AG04449 (cell line): ENCODE results near the gene MAP1S.

Experiments
- CTCF ChIA-PET: fragments of 350-600 bp; formaldehyde crosslinking; extraction: SDS; loops from one replicate; lab custom pipeline; 2021; ENCODE audit warnings: antibody characterized with exemption; lab: Yijun Ruan, JAX
- POLR2A ChIA-PET: fragments of 400-600, 350-600 bp; formaldehyde crosslinking; extraction: SDS; loops from one replicate; lab custom pipeline; 2020; ENCODE audit warnings: antibody characterized with exemption, inconsistent platforms; lab: Yijun Ruan, JAX
- DNase-seq: peaks from one replicate; pipeline ENCODE4 v3.0.0-alpha.2; 2010; ENCODE audit warnings: low read depth, low spot score
- H3K4me3 ChIP-seq: 2 replicates; pipeline ENCODE4 v1.5.1; 2011; ENCODE audit warnings: low read depth, mild to moderate bottlenecking, control low read depth, low read length
- TF ChIP-seq, protein P1 (sequence below): IDR thresholded peaks from one replicate; pipeline ENCODE4 v1.5.1; 2011; ENCODE audit warnings: mild to moderate bottlenecking, moderate library complexity, low read length, control low read depth, inconsistent platforms; ENCODE audit not compliant: insufficient read depth; ENCODE audit errors: missing control alignments

MAP1S gene

DNA sequence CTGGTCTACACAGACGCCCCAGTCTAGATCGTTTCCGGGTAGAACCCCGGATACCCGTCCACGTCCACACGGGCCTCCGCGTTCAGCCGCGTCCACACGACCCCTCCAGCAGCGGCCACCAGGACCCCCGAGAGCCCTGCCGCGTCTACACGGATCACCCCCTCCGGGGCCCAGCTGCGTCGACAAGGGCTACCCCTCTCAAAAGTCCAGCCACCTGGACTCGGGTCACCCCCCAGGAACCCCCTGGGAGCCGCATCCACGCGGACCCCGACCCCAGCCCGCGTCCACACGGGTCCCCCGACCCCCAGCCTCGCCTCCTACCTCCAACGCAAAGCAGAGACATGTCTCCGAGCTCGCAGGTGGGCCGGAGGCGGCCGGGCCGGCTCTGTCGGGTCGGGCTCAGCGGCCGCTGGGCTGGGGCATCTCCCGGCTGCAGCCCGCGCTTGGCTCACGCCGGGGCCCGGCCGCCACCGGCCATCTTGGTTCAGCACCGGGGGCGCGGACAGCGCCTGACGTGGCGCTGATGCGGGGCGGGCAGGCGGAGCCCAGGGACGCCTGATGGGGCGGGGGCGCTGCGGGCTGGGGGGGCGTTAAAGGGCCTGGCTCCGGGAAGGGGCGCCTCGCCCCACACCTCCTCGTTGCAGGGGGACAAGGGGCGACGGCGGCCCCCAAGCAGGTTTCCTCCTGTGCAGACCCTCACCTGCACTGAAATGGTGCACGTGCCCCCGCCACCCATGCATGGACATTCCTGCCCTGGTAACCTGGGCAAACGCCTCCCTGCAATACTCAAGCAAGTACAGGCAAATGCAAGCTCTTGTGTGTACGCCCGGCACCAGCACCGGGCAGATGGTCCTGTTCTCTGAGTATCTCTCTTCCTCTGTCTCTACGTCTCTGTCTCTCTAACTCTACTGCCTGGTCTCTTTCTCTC lies 31.2 kb upstream of the MAP1S start, which contains the start of gene UNC13A:
Gene UNC13A (minus strand): TSS at position 498 of the 928 bp plus-strand sequence. CDS start 155 bp downstream, at position 343.
- TF ChIP-seq, protein P1, sequence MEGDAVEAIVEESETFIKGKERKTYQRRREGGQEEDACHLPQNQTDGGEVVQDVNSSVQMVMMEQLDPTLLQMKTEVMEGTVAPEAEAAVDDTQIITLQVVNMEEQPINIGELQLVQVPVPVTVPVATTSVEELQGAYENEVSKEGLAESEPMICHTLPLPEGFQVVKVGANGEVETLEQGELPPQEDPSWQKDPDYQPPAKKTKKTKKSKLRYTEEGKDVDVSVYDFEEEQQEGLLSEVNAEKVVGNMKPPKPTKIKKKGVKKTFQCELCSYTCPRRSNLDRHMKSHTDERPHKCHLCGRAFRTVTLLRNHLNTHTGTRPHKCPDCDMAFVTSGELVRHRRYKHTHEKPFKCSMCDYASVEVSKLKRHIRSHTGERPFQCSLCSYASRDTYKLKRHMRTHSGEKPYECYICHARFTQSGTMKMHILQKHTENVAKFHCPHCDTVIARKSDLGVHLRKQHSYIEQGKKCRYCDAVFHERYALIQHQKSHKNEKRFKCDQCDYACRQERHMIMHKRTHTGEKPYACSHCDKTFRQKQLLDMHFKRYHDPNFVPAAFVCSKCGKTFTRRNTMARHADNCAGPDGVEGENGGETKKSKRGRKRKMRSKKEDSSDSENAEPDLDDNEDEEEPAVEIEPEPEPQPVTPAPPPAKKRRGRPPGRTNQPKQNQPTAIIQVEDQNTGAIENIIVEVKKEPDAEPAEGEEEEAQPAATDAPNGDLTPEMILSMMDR = no peak
- POLR2A ChIA-PET = no interaction called here
- no peak within 1 kb of the TSS for H3K4me3 ChIP-seq
- CTCF ChIA-PET = no interaction called here
- no peak for DNase-seq

DNA sequence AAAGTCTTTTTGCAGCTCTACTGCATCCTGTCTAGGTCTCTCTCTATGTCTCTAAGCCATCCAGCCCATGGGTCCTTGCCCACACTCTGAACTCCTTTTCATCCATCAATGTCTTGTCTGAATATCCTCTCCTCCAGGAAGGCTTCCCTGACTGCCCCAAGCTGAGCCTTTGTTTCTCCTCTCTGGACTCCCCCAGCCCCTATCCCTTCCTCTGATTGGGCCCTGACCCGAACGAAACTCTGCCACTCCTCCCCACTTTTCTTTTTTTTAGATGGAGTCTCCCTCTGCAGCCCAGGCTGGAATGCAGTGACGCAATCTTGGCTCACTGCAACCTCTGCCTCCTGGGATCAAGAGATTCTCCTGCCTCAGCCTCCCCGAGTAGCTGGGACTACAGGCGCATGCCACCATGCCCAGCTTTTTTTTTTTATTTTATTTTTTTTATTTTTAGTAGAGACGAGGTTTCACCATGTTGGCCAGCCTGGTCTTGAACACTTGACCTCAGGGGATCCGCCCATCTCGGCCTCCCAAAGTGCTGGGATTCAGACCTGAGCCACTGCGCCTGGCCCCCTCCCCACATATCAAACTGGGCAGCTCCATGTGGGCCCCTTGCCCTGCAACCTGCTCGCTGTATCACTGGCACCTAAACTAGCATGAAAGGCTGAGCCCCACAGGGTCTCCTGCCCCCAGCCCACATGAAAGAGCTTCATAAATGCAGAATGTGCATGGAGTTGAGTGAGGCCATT lies 30.3 kb upstream of the MAP1S start:
- no peak overlapping the region for H3K4me3 ChIP-seq
- no peak for DNase-seq
- CTCF ChIA-PET = interaction anchor here (1.0 kb wide), 1 partner anchor 53 kb away, joined by 3 read pairs; no protein-coding TSS in a partner anchor
- TF ChIP-seq, protein P1 = no peak
- POLR2A ChIA-PET = no interaction called here

DNA sequence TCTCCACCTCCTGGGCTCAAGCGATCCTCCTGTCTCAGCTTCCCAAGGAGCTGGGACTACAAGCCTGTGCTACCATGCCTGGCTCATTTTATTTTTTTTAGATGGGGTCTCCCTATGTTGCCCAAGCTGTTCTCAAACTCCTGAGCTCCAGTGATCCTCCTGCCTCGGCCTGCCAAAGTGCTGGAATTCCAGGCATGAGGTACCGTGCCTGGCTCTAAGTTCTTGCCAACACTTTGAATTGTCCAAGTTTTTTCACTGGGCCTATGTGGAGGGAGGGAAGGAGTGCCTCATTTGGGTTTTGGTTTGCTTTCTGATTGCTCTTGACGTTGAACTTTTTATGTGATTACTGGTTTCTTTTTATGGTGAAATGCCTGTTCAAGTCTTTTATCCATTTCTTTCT lies 26.7 kb upstream of the MAP1S start:
- DNase-seq = no peak
- ChIA-PET CTCF (no interaction called here), POLR2A (no interaction called here)
- H3K4me3 ChIP-seq = no peak overlapping the region
- TF ChIP-seq, protein P1 = no peak

DNA sequence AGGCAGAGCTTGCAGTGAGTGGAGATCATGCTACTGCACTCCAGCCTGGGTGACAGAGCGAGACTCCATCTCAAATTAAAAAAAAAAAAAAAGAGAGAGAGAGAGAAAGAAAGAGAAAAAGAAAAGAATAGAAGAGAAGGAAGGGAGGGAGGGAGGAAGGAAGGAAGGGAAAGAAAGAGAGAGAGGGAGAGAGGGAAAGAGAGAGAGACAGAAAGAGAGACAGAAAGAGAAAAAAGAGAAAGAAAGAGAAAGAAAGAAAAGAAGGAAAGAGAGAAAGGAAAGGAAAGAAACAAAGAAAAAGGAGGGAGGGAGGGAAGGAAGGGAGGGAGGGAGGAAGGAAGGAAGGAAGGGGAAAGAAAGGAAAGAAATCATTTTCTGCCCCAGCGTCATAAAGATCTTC lies 24.1 kb upstream of the MAP1S start:
- POLR2A ChIA-PET = no interaction called here
- CTCF ChIA-PET = interaction anchor here (1.4 kb wide), 1 partner anchor 9 kb away, joined by 3 read pairs; no protein-coding TSS in a partner anchor
- TF ChIP-seq, protein P1 = no peak
- DNase-seq = no peak
- H3K4me3 ChIP-seq = no peak overlapping the region

DNA sequence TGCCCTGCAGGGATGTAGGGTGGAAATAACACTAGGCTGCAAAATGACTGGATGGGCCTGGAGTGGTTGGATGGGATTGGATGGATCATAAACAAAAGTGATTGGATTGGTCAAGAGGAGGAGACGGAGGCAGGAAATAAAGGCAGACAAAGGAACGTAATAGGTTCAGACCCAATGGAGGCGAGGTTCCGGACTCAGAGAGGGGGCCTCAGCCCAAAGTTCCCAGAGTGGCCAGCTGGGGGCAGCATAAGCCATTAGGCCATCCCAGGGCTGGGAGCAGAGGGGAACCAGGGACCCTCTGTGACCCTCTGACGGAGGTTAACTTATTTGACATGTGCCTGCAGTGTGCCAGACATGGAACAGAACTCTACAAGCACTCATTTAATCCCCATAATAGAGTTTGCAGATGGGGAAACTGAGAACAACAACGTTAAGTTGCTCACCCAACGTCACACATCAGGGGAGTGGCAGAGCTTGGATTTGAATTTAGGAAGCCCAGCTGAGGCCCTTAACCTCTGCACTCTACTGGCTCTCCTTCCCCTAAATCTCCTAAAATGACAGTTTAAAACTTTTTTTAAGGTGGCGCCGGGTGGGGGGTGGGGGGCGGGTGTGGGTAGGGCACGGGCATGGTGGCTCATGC lies 15.3 kb upstream of the MAP1S start:
- H3K4me3 ChIP-seq = no peak overlapping the region
- ChIA-PET CTCF (interaction anchor here (0.7 to 3.8 kb wide), 8 partner anchors 8 to 152 kb away, joined by 3 to 17 read pairs (median 4); partner anchors contain the start of gene MAP1S), POLR2A (no interaction called here)
- DNase-seq = no peak
- TF ChIP-seq, protein P1 = peak; percentile 61
